Mesendoderm (in vitro differentiated cells): ENCODE results near the gene VPS54.
"Not testable (repeated sequence)": the region's sequence is repeated elsewhere in the genome, so short reads cannot be mapped to it uniquely, and the experiment has no call there.

Source experiments
- DNase-seq: peaks from one replicate; pipeline ENCODE4 v3.0.0; 2013
- H2AK5ac ChIP-seq: 2 replicates; pipeline ENCODE4 v1.6.1; 2013; ENCODE audit warnings: low read length, inconsistent platforms
- H2BK120ac ChIP-seq: 2 replicates; pipeline ENCODE4 v1.6.1; 2013; ENCODE audit warnings: low read depth, mild to moderate bottlenecking, low read length, moderate library complexity, mixed read lengths
- H2BK15ac ChIP-seq: replicated peaks from 2 replicates; pipeline ENCODE4 v1.6.1; 2013; ENCODE audit warnings: low read depth, mild to moderate bottlenecking, moderate library complexity
- H2BK5ac ChIP-seq: 2 replicates; pipeline ENCODE4 v1.6.1; 2013; ENCODE audit warnings: low read length, inconsistent platforms
- H3K18ac ChIP-seq: 2 replicates; pipeline ENCODE4 v1.6.1; 2013; ENCODE audit warnings: mild to moderate bottlenecking, low read length, mixed read lengths
- H3K23ac ChIP-seq: one replicate; pipeline ENCODE4 v1.6.1; 2013; ENCODE audit warnings: low read length
- H3K27ac ChIP-seq: 2 replicates; pipeline ENCODE4 v1.5.1; 2013; ENCODE audit warnings: low read depth, mild to moderate bottlenecking, inconsistent platforms, low read length, moderate library complexity
- H3K27me3 ChIP-seq: 2 replicates; pipeline ENCODE4 v1.6.1; 2013; ENCODE audit warnings: low read length, control low read depth, mild to moderate bottlenecking, inconsistent platforms; ENCODE audit not compliant: insufficient read depth, poor library complexity
- H3K36me3 ChIP-seq: 2 replicates; pipeline ENCODE4 v1.6.1; 2013; ENCODE audit warnings: low read length, inconsistent platforms; ENCODE audit not compliant: control insufficient read depth, insufficient read depth
- H3K4ac ChIP-seq: one replicate; pipeline ENCODE4 v1.6.1; 2013; ENCODE audit warnings: low read depth, mild to moderate bottlenecking, low read length, moderate library complexity
- H3K4me1 ChIP-seq: 2 replicates; pipeline ENCODE4 v1.6.1; 2013; ENCODE audit warnings: low read depth, low read length, inconsistent platforms; ENCODE audit not compliant: control insufficient read depth
- H3K4me2 ChIP-seq: 2 replicates; pipeline ENCODE4 v1.6.1; 2013; ENCODE audit warnings: low read length
- H3K4me3 ChIP-seq: 2 replicates; pipeline ENCODE4 v1.5.1; 2013; ENCODE audit warnings: mild to moderate bottlenecking, low read length
- H3K56ac ChIP-seq: one replicate; pipeline ENCODE4 v1.6.1; 2013; ENCODE audit warnings: low read length
- H3K79me1 ChIP-seq: 2 replicates; pipeline ENCODE4 v1.6.1; 2013; ENCODE audit warnings: low read length, inconsistent platforms
- H3K79me2 ChIP-seq: 2 replicates; pipeline ENCODE4 v1.6.1; 2013; ENCODE audit warnings: mild to moderate bottlenecking, low read length; ENCODE audit not compliant: control insufficient read depth, insufficient read depth
- H3K9ac ChIP-seq: 2 replicates; pipeline ENCODE4 v1.6.1; 2013; ENCODE audit warnings: low read length, inconsistent platforms
- H4K5ac ChIP-seq: one replicate; pipeline ENCODE4 v1.6.1; 2013; ENCODE audit warnings: low read length
- H4K8ac ChIP-seq: one replicate; pipeline ENCODE4 v1.6.1; 2013; ENCODE audit warnings: low read depth, mild to moderate bottlenecking, control low read depth, low read length, moderate library complexity
- WGBS: extraction: QIAGEN DNeasy Blood & Tissue Kit; methylation state at CpG from one replicate; pipeline ENCODE4 v1.1.7; 2013; ENCODE audit warnings: low lambda C conversion rate, missing lambda C conversion rate; ENCODE audit not compliant: insufficient coverage; ENCODE audit errors: extremely low coverage; 5-methylcytosine and 5-hydroxymethylcytosine counted together

The VPS54 gene

GRCh38 chr2:63962186-63962585 is 57.0 kb downstream of the VPS54 start:
- Histone ChIP-seq H2AK5ac (no peak overlapping the region), H3K36me3 (no peaks in the 10 kb centered on the region), H3K56ac (no peak overlapping the region), H2BK120ac (no peak overlapping the region), H3K23ac (no peak overlapping the region), H3K4me2 (no peak overlapping the region), H3K9ac (no peak overlapping the region), H2BK5ac (no peak overlapping the region), H4K5ac (no peak overlapping the region), H3K4me3 (no peak overlapping the region), H3K27ac (no peak overlapping the region), H3K4ac (no peak overlapping the region), H3K79me2 (no peaks in the 10 kb centered on the region), H3K18ac (no peak overlapping the region), H3K79me1 (no peaks in the 10 kb centered on the region), H2BK15ac (no peak overlapping the region), H4K8ac (no peak overlapping the region), H3K27me3 (no peaks in the 10 kb centered on the region), H3K4me1 (peaks cover 2% of the 10 kb centered on the region)
- WGBS: no CpG with 5 or more reads among the region's 3 CpGs
- DNase-seq: no peak

- Histone ChIP-seq H3K27ac (peak overlapping the region; percentile 81), H3K27me3 (no peaks in the 10 kb centered on the region)
These were observed 68.8 kb downstream of the VPS54 start for GRCh38 chr2:63950414-63950813.

DNA sequence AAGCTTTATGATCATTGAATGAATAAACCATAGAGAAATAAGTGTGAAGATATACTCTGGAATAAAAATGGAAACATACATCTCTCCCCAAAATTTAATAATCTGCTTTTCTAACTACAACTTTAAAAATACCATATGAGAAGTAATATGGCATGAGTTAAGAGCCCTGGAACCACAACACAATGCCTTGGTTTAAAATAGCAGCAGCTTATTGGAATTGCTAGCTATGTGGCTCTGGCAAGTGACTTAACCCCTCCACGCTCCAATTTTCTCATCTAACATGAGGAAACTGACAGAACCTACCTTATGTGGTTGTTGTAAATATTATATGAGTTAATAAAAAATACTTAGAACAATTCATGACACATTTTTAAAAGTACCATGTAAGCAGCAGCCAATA is 76.4 kb downstream of the VPS54 start:
- Histone ChIP-seq H3K27me3 (no peaks in the 10 kb centered on the region), H3K79me2 (no peaks in the 10 kb centered on the region), H3K79me1 (no peaks in the 10 kb centered on the region), H3K9ac (no peak overlapping the region), H2AK5ac (no peak overlapping the region), H4K5ac (no peak overlapping the region), H4K8ac (no peak overlapping the region), H3K4ac (no peak overlapping the region), H3K4me3 (no peak overlapping the region), H3K4me1 (no peaks in the 10 kb centered on the region), H3K36me3 (no peaks in the 10 kb centered on the region), H3K27ac (no peak overlapping the region), H2BK5ac (no peak overlapping the region), H3K4me2 (no peak overlapping the region), H3K18ac (no peak overlapping the region), H3K23ac (no peak overlapping the region), H3K56ac (no peak overlapping the region), H2BK15ac (no peak overlapping the region), H2BK120ac (no peak overlapping the region)
- WGBS: no CpG with 5 or more reads among the region's 1 CpG
- DNase-seq: no peak

More at GRCh38 chr2:63950414-63950813, 68.8 kb downstream of the VPS54 start:
- Histone ChIP-seq H2BK5ac (peak overlapping the region; percentile 26), H3K56ac (no peak overlapping the region), H2BK15ac (peak overlapping the region; percentile 57), H4K5ac (no peak overlapping the region), H3K4me3 (no peak overlapping the region), H3K23ac (no peak overlapping the region), H2BK120ac (no peak overlapping the region), H3K4me2 (no peak overlapping the region), H2AK5ac (no peak overlapping the region), H3K9ac (no peak overlapping the region), H3K18ac (peak overlapping the region; percentile 75), H3K79me2 (no peaks in the 10 kb centered on the region), H3K79me1 (no peaks in the 10 kb centered on the region), H4K8ac (no peak overlapping the region), H3K4me1 (no peaks in the 10 kb centered on the region), H3K4ac (no peak overlapping the region), H3K36me3 (no peaks in the 10 kb centered on the region)
- peak; percentile 84 for DNase-seq

DNA sequence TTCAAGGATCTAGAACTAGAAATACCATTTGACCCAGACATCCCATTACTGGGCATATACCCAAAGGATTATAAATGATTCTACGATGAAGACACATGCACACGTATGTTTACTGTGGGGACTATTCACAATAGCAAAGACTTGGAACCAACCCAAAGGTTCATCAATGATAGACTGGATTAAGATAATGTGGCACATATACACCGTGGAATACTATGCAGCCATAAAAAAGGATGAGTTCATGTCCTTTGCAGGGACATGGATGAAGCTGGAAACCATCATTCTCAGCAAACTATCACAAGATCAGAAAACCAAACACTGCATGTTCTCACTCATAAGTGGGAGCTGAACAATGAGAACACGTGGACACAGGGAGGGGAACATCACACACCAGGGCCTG is 87.1 kb downstream of the VPS54 start:
- not testable (repeated sequence) for H4K5ac ChIP-seq, H3K18ac ChIP-seq, H3K27ac ChIP-seq, H3K4me3 ChIP-seq, H2BK15ac ChIP-seq, H3K4me2 ChIP-seq, H3K27me3 ChIP-seq, H2BK5ac ChIP-seq, H3K79me1 ChIP-seq, H3K79me2 ChIP-seq, H3K23ac ChIP-seq, H3K36me3 ChIP-seq, H3K4ac ChIP-seq, H2AK5ac ChIP-seq, H4K8ac ChIP-seq, H3K56ac ChIP-seq, H2BK120ac ChIP-seq, H3K4me1 ChIP-seq, H3K9ac ChIP-seq, DNase-seq
- no CpG with 5 or more reads among the region's 4 CpGs for WGBS

- Histone ChIP-seq H3K4me3 (no peak overlapping the region), H3K4me2 (no peak overlapping the region), H3K79me1 (no peaks in the 10 kb centered on the region), H3K9ac (no peak overlapping the region), H3K56ac (no peak overlapping the region), H3K4ac (no peak overlapping the region), H3K79me2 (no peaks in the 10 kb centered on the region), H2BK5ac (no peak overlapping the region), H3K27me3 (no peaks in the 10 kb centered on the region), H2AK5ac (no peak overlapping the region), H3K27ac (no peak overlapping the region), H4K8ac (no peak overlapping the region), H3K36me3 (no peaks in the 10 kb centered on the region), H2BK15ac (no peak overlapping the region), H3K4me1 (no peaks in the 10 kb centered on the region), H3K23ac (no peak overlapping the region), H3K18ac (no peak overlapping the region), H4K5ac (no peak overlapping the region), H2BK120ac (no peak overlapping the region)
- WGBS: no CpG with 5 or more reads among the region's 7 CpGs
- DNase-seq: peak; percentile 25
These were observed 92.4 kb downstream of the VPS54 start for GRCh38 chr2:63926815-63927214.

GRCh38 chr2:63914311-63914710 is 104.9 kb downstream of the VPS54 start:
- Histone ChIP-seq H2BK5ac (no peak overlapping the region), H2BK120ac (no peak overlapping the region), H3K4ac (no peak overlapping the region), H3K79me2 (no peaks in the 10 kb centered on the region), H3K27me3 (no peaks in the 10 kb centered on the region), H2AK5ac (no peak overlapping the region), H2BK15ac (no peak overlapping the region), H3K9ac (no peak overlapping the region), H3K4me2 (no peak overlapping the region), H3K18ac (no peak overlapping the region), H3K56ac (no peak overlapping the region), H3K4me1 (no peaks in the 10 kb centered on the region), H3K23ac (no peak overlapping the region), H3K27ac (no peak overlapping the region), H3K79me1 (no peaks in the 10 kb centered on the region), H4K5ac (no peak overlapping the region), H3K4me3 (no peak overlapping the region), H3K36me3 (no peaks in the 10 kb centered on the region), H4K8ac (no peak overlapping the region)
- no CpG with 5 or more reads among the region's 1 CpG for WGBS
- no peak for DNase-seq
